Stimulated activated CD4-positive, alpha-beta T cell treated with anti-CD3 and anti-CD28 coated beads, Interleukin-15, amount 100 ng/mL, for 1 hour (primary cell): Measurements from ENCODE around the gene EXOC1.
"Not testable (repeated sequence)": the region's sequence is repeated elsewhere in the genome, so short reads cannot be mapped to it uniquely, and the experiment has no call there.

Source experiments
- DNase-seq, 2 donors: peaks; one replicate each; pipeline ENCODE4 v3.0.0-alpha.2; 2020; ENCODE audit warnings: low read depth in 1 of 2, low spot score in 1 of 2

The EXOC1 gene

DNA sequence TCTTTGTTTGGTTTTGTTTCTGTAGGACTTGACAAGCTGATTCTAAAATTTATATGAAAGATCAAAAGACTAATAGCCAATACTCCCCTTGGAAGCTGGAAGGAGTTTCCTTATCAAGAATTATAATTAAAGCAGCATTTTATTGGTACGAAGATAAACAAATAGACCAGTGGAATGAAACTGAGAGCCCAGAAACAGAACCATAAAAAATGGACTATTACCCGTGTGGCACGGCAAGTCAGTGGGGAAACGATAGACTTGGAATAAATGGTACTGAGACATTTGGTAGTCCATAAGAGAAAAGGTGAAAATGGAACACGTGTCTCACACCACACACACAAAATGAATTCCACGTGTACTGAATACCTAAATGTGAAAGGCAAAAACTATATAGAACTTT, 52.9 kb downstream of the EXOC1 start:
- no peak for DNase-seq

DNA sequence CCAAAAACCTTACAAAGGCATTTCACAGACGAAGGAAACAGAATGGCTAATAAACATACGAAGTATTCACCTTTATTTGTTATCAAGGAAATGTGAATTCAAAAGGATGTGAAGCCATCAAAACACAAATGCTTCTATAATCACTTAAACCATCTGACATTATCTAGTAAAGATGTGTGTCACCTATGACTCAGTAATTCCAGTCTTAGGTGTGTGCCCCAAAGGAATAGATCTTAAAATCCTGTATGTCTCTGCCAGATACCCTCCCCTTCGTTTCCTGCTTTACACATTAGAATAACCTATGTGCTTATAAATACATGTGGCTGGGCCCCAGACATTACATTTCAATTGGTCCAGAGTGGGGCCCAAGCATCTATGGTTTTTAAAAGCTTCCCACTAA, 53.5 kb downstream of the EXOC1 start:
- no peak for DNase-seq

DNA sequence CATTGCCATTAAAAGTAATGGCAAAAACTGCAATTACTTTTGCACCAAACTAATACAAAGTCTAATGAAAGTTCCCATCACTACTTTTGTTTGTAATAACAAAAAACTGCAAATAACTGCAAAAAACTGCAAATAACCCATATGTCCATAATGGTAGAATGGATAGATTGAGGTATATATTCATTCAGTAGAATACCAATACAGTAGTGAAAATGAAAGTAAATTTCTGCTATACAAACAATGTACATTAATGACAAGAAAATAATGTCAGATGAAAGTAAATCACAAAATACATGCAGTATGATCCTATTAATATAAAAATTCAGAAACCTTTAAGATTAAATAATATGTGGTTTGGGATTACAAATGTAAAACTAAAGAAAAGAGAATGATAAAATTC, 54.0 kb downstream of the EXOC1 start:
- DNase-seq, result no peak

DNA sequence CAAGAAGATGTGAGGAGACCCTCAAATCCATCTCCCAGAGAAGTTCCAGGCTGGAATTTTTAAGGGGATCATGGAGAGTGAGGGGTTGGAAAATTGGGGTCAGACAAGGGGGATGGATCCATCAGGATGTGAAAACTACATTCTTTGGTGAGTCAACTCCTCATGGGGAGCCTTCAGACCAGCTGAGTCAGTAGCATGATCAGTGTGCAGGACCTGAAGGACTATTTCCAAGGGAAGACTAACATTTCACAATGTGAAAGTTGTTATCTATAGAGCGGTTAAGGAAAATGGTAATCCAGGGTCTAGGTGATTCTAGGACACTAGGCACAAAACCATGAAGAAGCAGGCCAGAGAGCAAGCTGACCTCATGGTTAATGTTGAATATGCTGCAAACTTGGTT, 56.7 kb downstream of the EXOC1 start:
- DNase-seq, result no peak

DNA sequence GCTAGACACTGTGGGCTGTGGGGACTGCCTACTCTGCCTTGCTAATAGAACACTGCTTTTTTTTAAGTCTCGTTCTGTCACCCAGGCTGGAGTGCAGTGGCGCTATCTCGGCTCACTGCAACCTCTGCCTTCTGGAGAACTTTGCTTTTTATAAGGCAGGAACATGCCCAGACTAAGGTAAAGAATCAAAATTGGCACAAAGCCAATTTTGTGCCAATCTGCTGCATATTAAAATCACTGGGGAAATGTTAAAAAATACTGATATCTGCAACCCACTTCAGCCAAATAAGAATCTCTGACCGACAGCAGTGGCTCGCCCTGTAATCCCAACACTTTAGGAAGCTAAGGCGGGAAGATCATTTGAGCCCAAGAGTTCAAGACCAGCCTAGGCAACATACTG, 58.8 kb downstream of the EXOC1 start:
- DNase-seq, result no peak

DNA sequence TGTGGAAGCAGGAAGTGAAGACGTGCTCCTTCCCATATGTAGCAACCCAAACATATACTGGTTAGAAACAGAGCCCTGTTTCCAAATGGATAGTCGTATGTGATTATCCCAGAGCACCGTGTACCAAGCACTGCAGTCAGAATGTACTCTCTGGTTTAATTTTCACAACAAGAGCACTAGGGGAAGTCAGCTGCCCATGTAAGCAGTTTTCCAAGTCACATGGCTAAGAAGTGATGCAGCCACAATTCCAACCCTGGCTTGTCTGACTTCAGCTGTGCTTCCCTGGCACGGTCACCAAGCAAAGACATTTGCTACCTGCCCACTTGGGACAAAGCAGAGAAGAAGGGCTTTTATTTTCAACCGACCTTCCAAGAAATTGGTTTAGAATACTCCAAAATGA, 67.1 kb downstream of the EXOC1 start:
- no peak for DNase-seq

DNA sequence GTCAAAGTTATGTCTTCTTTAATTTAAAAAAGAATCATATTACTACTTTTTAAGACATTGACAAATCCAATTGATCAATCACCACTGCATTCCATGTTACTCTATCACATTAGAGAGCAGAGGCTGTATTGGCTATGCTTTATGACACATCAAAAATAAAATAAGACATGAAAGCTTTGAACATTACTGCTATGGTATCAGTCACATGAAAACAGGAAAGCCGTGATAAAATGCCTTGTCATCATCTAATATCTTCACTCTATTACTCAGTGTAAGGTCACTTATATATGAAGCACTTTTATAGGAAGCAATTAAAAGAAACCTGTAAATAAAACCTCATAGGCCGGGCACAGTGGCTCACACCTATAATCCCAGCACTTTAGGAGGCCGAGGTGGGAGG, 67.6 kb downstream of the EXOC1 start:
- DNase-seq, result no peak

DNA sequence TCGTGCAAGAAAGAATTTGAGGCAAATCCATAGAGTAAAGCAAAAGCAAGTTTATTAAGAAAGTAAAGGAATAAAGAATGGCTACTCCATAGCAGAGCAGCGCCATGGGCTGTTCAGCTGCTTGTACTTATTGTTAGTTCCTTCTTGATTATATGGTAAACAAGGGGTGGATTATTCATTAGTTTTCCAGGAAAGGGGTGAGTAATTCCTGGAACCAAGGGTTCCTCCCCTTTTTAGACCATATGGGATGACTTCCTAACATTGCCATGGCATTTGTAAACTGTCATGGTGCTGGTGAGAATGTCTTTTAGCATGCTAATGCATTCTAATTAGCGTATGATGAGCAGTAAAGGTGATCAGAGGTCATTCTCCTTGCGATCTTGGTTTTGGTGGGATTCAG, 71.8 kb downstream of the EXOC1 start:
- no peak for DNase-seq

DNA sequence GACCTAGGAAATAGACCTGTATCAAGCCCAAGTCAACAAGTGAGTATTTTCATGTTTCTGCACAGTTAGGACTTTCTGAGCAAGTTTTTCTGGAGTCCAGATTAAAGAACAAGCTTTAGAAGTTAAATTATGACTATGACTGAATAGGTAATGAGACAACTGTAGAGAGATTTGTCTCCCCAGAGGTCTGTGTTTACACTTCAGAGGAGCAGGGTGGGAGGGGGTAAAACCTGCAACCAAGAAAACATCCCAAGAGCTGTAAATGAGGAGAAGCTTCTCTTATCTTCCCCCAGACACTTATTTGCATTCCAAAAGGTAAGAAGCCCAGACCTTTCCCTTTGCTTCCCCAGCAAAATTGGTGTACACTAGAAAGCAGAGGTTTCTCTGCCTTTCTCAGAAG, 73.2 kb downstream of the EXOC1 start:
- DNase-seq, result no peak

DNA sequence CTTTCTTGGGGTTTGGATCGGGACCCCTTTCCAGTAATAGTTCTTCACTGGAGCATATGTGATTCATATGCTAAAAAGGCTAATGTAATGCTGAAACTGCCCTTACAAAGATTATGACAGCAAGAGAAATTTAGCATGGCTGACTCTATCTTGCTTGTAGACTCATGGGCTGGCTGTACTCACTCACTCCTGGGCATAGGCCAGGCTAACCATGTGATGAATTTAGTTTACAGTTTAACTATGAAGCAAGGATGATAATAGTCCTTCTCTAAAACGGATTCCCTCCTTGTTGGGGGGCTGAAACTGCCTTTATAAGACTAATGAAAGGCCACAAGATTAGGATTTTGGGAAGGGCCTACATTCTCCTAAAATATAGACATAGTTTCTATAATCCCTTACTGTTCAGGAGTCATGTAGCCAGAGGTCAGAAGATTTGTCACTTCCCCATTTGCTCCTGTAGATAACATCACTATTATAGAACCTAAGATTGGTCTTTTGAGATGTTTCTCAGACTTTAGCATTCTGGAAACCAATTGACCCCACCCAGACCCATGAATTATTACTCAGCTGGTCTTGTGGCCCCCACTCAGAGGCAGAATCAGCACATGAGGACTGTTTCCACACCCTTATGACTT, 74.5 kb downstream of the EXOC1 start:
- no peak for DNase-seq

DNA sequence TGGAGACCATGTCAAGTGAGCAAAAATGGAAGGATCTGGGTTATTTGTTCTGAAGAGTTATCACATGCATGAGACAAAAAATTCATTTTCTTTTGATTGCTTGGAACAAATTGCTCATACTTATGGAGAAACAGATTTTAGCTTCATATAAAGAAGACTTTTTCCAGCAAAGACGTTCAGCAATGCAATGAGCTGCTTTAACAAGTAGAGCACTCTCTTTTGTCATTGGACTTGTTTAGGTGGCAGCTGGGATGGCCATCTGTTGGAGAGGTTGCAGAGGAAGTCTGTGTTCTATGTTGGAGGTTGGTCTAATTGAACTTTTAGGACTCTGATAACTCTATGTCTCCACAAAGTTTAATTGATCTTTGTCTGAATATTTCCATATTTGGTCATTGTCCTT, 75.4 kb downstream of the EXOC1 start:
- no peak for DNase-seq

DNA sequence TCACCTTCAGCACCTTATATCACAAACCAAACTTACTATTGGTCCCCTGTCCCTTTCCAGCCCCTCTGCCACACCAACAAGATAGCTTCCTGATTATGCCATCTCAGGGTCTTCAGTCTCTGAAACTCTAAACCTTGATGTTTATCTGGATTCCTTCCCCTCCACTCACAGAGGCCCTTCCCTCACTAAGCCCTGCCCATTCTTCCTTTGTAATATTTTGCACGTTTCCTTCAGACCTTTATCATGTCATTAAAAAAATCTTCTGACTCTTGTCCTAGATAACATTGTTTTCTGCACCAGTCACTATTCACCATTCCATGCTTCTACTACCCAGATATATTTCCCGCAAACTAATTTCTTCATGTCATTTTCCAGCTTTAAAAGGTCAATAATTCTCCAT, 77.6 kb downstream of the EXOC1 start:
- DNase-seq, result no peak

DNA sequence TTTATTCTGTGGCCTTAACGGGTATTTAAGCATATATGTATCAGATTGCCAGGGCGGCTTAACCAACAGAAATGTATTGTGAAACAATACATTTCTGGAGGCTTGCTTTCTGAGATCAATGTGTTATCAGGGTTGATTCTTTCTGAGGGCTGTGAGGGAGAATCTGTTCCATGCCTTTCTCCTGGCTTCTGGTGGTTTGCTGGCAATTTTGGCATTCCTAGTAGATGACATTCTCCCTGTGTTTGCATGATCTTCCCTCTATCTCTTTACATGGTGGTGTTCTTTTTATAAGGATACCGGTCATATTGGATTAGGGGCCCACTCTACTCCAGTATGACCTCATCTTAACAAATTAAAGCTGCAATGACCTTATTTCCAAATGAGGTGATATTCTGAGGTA, 78.4 kb downstream of the EXOC1 start:
- DNase-seq, result no peak

DNA sequence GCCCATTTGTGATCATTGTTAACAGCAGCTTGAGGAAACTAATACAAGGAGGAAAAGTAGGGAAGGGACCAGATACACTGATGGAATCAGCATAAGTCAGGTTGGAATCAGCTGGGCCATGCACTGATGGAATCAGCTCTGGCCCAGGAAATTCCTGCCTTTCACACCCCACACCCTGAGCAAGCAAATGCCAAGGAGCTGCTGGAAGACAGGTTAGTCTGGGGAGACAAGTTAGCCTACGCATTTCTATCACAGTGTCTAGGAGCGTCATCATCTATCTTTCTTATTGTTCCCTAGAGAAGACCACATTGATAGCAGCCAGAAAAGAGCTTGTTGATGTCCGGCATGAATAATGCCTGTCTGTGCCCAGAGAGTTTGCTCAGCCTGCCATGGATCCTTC, 79.1 kb downstream of the EXOC1 start:
- no peak for DNase-seq

DNA sequence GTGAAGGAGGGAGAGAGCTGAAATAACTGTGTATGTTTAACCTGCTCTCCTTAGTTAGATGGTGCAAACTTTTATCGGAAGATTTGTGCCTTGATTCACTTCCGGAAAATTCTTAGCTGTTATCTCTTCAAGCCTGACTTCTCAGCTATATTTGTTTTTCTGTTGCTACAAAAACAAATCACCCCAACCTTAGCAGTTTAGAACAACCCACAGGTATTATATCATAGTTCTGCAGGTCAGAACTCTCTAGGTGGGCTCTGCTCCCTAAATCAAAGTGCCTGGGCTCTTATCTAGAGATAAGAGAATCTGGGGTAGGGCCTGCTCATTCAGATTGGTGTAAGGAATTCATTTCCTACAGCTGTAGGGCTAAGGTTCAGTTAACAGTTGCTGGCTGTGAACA, 80.2 kb downstream of the EXOC1 start:
- DNase-seq, result no peak

DNA sequence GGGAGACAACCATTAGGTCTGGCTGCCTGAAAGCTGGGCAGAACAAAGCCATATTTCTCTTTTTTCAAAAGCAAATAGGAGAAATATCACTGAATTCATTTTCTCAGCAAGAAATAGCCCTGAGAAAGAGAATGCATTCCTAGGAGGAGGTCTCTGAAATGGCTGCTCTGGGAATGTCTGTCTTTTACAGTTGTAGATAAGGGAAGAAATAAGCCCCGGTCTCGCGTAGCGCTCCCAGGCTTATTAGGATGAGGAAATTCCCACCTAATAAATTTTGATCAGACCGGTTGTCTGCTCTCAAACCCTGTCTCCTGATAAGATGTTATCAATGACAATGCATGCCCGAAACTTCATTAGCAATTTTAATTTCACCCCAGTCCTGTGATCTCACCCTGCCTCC, 82.5 kb downstream of the EXOC1 start:
- DNase-seq, result not testable (repeated sequence)

DNA sequence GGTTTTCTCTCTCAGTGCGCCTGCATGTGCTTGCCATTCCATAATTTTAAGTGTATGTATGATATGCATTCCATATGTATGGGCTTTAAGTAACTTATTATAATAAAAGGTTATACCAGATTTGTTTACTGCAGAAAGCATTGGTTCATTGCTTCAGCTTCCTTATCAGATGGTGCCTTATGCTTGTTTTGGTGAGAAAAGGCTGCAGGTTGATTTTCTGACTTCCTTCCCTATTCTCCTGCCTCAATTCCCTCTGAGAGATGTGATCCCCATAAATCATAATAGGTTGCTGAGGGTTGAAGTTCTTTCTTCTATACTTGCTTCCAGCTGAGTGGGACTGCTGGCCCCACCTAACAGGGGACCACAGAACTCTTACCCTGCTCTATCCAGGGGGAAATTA, 85.0 kb downstream of the EXOC1 start:
- no peak for DNase-seq

DNA sequence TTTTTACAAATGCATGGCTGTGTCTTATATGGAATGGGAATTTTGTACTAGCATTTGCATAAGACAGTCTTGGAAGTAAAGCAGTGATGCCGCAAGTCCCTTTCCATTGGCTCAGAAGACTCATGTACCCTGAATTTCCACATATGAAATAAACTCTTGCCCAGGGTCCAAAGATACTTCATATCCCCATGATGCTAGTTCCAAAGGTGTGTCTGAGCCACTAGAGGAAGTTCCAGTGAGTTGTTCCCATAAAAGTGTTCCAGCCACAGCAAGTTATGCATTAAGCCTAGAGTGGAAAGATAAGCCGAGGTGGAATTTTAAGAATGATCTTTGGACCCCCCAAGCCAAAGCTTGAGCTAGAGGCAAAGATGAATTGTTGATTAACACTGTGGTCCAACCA, 86.0 kb downstream of the EXOC1 start:
- DNase-seq, result no peak

DNA sequence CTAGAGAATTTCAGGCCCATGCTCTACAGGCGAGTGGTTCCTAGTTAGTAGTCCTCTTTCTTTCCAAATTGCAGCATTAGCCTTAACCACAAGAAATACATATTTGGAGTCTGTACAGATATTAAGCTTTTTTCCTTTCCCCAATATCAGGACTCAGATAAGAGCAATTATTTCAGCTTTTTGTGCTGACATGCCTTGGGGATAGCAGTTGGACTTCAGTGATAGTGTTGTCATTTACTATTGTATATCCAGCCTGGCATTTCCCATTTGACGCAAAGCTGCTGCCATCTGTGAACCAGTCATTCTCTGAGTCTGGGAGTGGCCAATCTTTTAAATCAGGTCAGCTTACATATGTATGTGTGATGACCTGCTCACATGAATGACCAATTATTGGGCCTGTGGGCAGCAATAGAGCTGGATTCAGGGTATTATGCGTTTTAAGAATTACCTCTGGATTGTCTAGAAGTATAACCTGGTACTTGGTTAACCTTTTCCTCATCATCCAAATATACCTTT, 88.5 kb downstream of the EXOC1 start:
- no peak for DNase-seq

DNA sequence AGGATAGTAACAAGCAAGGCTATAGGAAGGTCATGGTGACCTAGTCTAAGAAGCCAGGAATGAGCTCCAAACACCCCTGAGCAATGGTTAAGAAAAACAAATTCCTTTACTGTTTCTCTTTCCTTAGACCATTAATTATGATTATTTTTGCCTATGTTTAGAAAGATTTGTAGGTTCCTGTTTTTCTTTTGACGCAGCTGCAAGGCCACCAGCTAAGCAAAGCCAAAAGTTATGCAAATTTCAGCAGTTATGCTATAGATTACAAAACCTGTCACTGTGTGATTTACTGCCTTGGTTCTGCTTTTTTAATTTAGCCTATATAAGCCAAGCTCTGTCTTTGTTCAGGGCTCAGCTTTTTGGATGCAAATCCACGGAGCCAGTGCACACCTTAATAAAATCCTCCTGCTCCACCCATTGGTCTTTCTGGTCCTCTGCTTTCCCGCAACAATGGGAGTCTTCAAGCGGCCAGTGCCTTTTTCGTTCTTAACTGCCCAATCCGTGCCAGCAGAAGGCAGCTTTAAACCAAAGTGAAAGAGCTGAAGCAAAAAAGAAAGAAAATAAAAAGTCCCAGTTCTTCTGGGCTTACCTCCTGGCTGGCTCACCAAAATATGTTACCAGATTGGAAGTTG, 93.9 kb downstream of the EXOC1 start:
- no peak for DNase-seq

DNA sequence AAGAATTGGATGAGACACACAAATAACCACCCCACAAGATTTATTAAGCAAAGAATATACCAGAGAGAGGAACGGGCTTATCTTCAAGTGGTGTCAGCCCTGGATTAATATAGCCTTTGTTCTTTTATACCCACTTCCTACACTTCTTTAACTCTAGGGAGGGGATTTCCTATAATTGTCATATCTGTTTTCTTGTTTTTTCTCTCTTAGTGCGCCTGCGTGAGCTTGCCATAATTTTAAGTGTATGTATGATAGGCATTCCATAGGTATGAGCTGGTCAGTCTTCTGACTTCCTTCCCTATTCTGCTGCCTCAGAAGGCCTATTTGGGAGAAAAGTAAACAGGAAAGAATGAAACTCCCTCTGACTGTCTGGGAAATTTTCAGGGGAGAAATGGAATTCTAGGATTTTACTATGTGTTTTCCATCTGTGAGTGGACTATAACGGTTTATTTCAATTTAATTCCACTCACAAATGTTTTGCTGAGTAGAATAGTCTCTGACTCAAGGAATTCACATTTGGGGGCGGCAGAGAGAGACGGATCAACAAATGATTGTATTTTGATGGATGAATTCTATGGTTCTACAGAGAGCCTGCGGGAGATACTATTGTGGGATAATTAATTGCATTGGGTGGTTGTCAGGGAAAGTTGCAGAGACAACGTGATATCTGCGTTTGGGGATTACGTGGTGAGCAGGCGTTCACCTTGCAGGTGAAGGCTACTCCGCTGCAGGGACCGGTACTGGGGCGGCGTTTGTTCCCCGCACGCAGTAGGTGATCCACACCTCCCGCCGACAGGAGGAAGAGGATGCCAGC, 94.7 kb downstream of the EXOC1 start:
- peak in 1 of 2 donors; percentile 12 for DNase-seq

DNA sequence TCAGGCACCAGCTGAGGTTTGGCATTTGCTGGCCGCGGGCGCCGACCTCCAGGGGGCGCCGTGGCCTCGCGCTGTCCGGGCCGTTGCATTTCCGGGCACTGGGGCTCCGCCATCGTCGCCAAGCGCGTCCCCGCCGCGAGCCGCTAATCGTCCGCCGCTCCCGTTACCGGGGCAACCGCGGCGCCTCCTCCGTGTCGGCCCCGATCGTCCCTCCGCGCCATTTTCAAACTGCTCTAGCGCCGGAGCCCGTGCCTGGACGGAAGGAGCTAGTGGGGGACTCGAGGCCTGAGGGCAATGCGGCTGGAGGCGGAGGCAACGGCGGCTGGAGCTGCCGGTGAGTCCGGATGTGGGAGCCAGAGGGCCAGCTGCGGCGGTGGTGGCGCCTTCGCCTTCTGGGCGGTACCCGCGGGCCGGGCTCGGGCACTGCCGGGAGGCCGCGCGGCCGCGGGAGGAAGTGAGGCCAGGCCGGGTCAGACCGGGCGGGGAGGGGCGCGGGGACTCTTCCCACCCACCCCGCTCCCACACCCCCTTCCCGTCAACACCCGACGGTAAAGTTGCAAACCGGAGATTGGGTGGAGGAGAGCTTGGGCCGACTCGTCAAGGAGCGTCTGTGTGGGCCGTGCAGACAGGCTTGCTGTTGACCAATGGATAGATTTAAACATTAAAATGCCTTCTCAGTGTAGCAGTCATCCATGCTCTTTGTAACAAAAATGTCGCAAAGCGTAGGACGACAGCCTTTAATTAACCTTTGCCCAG, 95.5 kb downstream of the EXOC1 start, which contains the start of gene CEP135:
Gene CEP135 (plus strand): TSS at position 220 of the 756 bp plus-strand sequence. CDS start 3,186 bp downstream, outside the sequence.
- DNase-seq, result peak; percentile 86 to 88
